ENCODE measurements around the gene SERPINB1.
"Not testable (repeated sequence)": the region's sequence is repeated elsewhere in the genome, so short reads cannot be mapped to it uniquely, and the experiment has no call there.

Gene SERPINB1

DNA sequence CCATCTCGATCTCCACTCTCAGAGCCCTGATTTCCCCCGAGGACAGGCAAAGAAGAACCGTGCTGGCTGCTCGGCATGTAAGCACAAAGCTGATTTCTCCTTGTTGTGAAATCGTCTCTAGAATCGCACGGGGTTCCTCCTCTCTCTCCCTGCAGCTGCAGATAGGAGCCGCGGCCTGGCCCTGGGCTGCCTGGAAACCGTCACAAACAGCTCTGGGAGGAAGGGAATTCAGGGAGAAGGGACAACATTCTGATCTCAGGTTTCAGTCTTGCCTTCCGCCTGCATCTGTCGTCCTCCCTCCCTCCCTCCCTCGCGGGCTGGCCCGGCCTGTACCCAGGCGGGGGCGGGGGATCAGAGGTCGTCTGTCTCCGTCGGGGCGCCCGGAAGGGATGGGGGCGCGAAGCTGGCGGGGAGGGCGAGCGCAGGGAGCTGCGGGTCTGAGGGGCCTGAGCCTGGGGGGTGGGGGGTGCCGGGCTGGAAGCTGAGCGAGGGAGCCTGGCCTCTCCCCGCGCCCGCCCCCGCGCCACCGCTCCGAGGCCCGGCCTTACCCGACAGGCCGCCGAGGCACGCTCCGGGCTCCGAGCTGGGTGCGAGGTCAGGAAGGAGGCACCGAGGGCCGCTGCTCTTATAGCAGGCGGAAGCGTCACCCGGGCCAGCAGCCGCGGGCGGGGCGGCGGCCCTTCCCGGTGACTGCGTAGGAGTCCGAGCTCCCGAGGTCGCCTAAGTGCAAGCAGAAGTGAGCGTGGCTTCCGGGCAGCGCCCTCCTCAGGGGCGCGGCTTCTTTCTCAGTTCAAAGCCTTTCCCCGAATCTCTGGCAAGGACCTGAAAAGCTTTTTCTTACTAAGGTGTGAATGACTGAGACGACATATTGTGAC lies at the start of gene SERPINB1:
TSS of gene SERPINB1 (minus strand) at position 600 of the 875 bp plus-strand sequence. CDS start 1,277 bp downstream, outside the sequence.
- peak; percentile 65 for DNase-seq

DNA sequence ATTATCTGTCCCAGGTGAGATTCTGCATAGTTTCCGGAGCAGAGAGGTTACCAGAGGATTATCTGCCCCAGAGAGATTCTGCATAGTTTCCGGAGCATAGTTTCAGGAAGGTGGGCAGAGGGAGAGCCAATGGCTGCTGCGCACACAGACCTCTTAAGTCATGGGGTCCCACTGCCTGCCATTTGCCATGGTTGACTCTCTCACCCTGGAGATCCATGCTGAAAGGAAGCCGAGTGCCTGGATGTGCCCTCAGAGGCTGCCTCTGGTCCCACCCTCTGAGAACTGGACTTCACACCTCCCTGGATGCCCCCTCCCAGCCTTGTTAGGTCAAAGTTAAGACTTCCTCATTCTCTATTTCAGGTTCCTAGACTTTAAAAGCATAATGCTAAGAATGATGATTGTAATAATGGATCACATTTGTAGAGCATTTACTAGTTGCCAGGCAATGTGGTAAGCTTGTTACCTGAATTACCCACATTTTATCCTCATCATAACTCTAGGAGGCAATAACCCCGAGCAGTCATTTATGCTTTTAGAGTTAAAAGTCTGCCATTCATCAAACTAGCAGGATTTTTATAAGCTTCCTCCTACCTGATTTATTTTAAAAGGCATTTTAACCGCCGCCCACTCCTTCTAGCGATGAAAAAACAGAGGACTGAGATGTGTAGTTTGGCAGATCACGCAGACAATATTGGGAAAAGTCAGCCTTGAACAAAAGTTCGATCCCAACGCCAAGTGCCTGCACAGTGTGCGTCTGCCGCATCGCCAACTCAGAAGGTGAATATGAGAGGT lies 49.5 kb upstream of the SERPINB1 start:
- DNase-seq: no peak

DNA sequence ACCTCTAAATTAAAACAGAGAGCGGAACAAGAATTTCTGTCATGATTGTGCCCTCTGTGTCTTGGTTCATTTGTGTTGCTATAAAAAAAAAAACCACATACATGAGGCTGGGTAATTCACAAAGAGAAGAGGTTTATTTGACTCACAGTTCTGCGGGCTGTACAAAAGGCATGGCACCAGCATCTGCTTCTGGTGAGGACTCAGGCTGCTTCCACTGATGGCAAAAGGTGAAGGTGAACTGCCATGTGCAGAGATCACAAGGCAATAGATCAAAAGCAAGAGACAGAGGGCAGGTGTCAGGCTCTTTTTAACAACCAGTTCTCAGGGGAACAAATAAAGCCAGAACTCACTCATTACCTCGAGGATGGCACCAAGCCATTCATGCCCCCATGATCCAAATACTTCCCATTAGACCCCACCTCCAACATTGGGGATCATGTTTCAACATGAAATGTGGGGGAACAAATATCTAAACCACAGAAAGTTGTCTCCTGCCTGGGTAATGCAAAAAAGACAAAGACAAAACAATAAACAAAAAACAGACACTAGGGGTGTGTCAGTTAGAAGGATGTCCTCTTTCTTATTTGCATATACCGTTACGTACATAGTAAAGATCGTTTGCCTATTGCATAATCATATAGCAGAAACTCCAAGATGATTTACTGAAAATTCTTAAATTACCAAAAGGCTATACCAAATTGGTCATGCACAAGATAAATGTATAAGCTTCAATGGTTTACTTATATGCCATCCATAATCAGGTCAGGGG lies 44.5 kb upstream of the SERPINB1 start:
- no peak for DNase-seq

GRCh38 chr6:2884804-2885203 lies 43.1 kb upstream of the SERPINB1 start:
- no peak for DNase-seq

GRCh38 chr6:2883673-2884072 lies 42.0 kb upstream of the SERPINB1 start:
- DNase-seq: no peak

GRCh38 chr6:2881423-2881822 lies 39.8 kb upstream of the SERPINB1 start:
- no peak for DNase-seq

DNA sequence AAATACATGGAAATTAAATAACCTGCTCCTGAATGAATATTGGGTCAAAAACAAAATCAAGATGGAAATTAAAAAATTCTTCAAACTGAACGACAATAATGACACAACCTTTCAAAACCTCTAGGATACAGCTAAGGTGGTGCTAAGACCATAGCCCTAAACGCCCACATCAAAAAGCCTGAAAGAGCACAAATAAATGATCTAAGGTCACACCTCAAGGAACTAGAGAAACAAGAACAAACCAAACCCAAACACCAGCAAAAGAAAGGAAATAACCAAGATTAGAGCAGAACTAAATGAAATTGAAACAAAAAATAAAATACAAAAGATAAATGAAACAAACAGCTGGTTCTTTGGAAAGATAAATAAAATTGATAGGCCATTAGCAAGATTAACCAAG lies 38.5 kb upstream of the SERPINB1 start:
- DNase-seq: not testable (repeated sequence)

DNA sequence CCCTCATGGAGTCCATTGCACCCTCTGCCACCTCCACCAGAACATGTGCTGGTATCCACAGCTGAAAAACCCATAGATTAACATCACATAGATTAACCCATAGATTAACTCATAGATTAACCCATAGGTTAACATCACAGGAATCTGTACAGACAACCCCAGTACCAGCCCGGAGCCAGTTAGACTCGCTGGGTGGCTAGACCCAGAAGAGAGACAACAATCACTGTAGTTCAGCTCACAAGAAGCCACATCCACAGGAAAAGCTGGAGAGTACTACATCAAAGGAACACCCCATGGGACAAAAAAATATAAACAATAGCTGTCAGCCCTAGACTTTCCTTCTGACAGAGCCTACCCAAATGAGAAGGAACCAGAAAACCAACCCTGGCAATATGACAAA lies 36.3 kb upstream of the SERPINB1 start:
- DNase-seq: no peak

GRCh38 chr6:2877057-2877882 lies 35.6 kb upstream of the SERPINB1 start:
- DNase-seq: no peak

- DNase-seq: peak; percentile 2
Observed at GRCh38 chr6:2876210-2877056, 34.8 kb upstream of the SERPINB1 start.

DNA sequence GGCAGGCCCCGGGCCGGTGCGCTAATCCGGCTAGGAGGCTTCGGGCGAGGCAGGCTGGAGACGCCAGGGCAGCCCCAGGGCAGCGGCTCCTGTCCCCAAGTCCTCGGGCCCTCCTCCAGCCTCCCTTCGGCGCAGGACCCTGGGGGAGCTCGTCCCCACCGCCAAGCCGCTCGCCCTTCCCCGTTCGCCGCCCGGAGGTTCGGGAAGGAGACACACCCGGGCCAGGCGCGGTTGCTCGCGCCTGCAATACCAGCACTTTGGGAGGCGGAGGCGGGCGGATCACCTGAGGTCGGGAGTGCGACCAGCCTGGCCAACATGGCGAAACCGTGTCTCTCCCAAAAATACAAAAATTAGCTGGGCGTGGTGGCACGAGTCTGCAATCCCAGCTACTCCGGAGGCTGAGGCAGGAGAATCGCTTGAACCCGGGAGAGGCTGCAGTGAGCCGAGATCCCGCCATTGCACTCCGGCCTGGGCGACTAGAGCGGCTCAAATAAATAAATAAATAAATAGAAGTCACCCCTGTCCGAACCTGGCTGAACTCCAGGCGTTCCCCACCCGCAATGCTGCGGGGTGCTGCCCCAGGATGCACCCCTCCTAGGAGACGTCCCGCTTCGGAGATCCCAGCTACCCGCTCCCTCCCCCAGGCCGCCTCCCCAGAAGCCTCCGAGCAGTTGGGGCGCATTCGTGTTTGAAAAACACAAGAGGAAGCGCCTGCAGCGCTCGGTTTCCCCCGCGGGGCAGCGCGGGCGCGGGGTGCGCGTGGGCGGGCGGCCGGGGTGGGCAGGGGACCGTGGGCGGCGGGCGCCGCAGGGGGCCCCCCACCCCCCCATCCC lies 33.9 kb upstream of the SERPINB1 start:
- no peak for DNase-seq

- no peak for DNase-seq
Observed at GRCh38 chr6:2873643-2874042, 32.0 kb upstream of the SERPINB1 start.

GRCh38 chr6:2872423-2873358 lies 31.0 kb upstream of the SERPINB1 start:
- DNase-seq: no peak

DNA sequence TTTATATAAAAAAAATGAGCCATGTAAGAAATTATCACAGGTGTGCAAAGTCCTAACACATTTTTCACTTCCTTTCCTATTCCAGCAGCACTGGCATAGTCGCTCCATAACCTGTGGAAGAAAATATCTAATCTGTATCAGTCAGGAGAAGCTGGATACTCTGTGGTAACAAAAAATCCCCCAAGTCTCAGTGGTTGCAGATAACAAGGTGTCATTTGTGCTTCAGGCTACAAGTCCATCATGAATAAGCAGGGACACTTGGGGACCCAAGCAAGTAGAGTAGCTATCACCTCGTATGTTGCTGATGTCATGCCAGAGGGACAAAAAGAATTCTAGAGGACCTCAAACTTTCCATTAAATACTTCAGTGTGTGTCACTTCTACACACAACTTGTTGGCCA lies 30.3 kb upstream of the SERPINB1 start:
- DNase-seq: no peak

DNA sequence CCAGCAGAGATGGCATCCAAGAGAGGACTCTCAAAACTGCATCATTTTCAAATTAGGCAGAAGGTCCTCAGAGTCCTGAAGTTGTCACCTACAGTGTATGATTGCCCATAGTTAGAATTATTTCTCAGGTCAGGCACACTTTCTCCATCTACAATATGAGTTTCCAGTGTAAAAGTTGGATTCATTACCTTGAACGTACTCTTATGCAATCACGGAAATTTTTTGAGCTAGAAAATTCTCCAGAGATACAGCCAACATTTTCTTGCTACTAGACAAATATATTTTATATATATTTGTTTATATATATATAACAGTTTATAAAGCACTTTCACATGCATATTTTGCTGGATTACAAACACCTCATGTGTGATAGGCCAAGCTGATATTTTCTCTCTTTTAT lies 29.4 kb upstream of the SERPINB1 start:
- no peak for DNase-seq

GRCh38 chr6:2870046-2870636 lies 28.5 kb upstream of the SERPINB1 start:
- no peak for DNase-seq

DNA sequence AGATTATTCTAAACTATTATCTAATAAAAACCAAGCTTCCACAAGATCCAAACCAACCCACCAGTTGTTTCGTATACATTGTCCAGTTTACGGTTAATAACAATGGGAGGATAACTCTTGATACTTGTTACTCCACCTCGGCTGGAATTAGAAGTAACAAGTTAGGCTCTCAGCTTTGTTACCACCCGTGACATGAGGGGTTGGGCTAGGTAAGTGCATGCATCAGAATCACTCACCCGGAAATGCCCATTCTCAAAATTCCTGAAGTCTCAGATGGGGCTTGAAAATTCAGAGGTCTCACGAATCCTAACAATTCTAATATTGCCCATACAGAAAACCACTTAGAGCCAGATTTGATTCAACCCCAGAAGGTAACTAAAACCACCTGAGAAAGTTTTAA lies 27.0 kb upstream of the SERPINB1 start:
- DNase-seq: no peak

GRCh38 chr6:2866171-2866846 lies 24.6 kb upstream of the SERPINB1 start:
- DNase-seq: no peak

All from DMS79 treated with DMSO at 0.1 percent for 48 hours (cell line).